Measurements from ENCODE around the gene ANTXR1.

- TF ChIP-seq CTCF (IDR thresholded peaks at IDR 0.05; ENCODE audit: low read depth, low read length) (no peak), EZH2phosphoT487 (IDR thresholded peaks at IDR 0.05; ENCODE audit: low read depth) (no peak)
Observed at GRCh38 chr2:69180227-69180626, 167.2 kb downstream of the ANTXR1 start.
